ENCODE data around the gene AHI1. TPM values are rescaled to one million over a fixed set of nuclear protein-coding genes. Genes with fewer than 3 reads are reported as not detected.
A peak's percentile ranks its signal among the peaks of the same experiment; 100 is the strongest.

Gene AHI1
- polyA plus RNA-seq, 1 experiment, result 29.0 TPM

DNA sequence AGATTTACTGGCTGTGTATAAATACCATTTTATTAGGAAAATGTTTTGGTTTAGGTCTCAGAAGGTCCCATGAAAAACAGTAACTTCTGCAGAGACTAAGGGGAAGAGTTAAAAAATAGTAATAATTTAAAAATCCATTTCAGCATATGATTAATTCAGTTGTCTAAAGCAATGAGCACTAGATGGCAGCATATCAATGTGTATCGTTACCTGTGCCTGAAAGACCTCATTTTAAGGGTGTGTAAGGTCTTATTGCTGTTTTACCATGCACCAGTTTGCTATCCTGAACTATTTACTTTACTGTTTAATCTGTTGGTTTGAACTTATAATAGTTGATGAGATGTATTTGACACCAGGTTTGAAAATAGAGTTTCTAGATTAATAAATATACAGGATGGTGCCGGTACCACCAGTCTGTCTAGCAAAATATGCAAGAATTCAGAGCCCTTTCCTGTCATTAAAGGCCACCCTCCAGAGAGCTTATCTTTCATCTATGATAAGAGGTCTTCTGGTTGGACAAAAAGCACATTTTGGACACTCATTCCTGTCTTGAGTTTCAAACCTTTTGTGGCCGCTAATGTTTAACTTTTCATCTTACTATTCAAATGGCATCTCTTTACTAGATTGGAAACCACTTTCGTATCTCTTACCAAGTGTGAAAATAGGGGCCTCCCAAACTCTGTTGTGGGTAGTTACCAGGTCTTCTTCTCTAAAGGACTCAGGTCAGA lies 8.9 kb upstream of the AHI1 start:
- POLR2A ChIA-PET, result no interaction called here
- TF ChIP-seq, protein P1, sequence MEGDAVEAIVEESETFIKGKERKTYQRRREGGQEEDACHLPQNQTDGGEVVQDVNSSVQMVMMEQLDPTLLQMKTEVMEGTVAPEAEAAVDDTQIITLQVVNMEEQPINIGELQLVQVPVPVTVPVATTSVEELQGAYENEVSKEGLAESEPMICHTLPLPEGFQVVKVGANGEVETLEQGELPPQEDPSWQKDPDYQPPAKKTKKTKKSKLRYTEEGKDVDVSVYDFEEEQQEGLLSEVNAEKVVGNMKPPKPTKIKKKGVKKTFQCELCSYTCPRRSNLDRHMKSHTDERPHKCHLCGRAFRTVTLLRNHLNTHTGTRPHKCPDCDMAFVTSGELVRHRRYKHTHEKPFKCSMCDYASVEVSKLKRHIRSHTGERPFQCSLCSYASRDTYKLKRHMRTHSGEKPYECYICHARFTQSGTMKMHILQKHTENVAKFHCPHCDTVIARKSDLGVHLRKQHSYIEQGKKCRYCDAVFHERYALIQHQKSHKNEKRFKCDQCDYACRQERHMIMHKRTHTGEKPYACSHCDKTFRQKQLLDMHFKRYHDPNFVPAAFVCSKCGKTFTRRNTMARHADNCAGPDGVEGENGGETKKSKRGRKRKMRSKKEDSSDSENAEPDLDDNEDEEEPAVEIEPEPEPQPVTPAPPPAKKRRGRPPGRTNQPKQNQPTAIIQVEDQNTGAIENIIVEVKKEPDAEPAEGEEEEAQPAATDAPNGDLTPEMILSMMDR (IDR thresholded peaks at IDR 0.05; ENCODE audit: low read depth, low read length), result peak; percentile 58

DNA sequence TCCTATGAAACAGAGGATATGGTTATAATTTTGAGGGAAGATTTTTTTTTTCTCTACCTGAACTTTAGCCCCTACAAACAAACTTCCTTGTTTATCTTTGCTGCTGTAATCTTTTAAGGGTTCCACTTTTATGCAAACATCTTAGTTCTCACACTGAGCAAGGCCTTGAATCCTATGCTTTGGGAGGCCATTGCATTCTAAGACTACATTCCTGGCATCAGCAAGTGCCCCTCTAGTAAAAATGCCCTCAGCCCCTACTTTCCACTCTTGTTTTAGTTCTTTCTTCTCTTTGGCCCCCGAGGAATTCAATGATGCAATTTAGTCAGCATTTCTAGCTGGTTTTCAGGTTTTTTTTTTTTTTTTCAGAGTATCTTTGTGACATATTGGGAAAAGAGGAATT lies 8.1 kb upstream of the AHI1 start:
- Histone ChIP-seq H3K4me3 (ENCODE audit: low read depth, low read length) (no peak overlapping the region), H3K27me3 (ENCODE audit: control insufficient read depth, insufficient read depth, low read length) (no peaks in the 10 kb centered on the region), H3K27ac (ENCODE audit: low read depth, low read length) (no peak overlapping the region), H3K9me3 (ENCODE audit: control insufficient read depth, insufficient read depth, low read length) (no peaks in the 10 kb centered on the region)
- no peak for DNase-seq (ENCODE audit: low read depth, low spot score)
- TF ChIP-seq, protein P1 (IDR thresholded peaks at IDR 0.05; ENCODE audit: low read depth, low read length), result no peak
- ChIA-PET POLR2A (no interaction called here), CTCF (interaction anchor here (0.6 to 3.4 kb wide), 11 partner anchors 11 to 786 kb away, joined by 3 to 37 read pairs (median 5); partner anchors contain the start of gene MTFR2)

More for the DNA sequence above, 8.9 kb upstream of the AHI1 start:
- CTCF ChIA-PET, result interaction anchor here (0.6 to 3.4 kb wide), 11 partner anchors 10 to 812 kb away, joined by 3 to 37 read pairs (median 5); partner anchors contain the start of gene MTFR2
- Histone ChIP-seq H3K9me3 (ENCODE audit: control insufficient read depth, insufficient read depth, low read length) (no peaks in the 10 kb centered on the region), H3K27me3 (ENCODE audit: control insufficient read depth, insufficient read depth, low read length) (no peaks in the 10 kb centered on the region), H3K4me3 (ENCODE audit: low read depth, low read length) (no peak overlapping the region), H3K27ac (ENCODE audit: low read depth, low read length) (no peak overlapping the region)
- DNase-seq (ENCODE audit: low read depth, low spot score), result no peak

DNA sequence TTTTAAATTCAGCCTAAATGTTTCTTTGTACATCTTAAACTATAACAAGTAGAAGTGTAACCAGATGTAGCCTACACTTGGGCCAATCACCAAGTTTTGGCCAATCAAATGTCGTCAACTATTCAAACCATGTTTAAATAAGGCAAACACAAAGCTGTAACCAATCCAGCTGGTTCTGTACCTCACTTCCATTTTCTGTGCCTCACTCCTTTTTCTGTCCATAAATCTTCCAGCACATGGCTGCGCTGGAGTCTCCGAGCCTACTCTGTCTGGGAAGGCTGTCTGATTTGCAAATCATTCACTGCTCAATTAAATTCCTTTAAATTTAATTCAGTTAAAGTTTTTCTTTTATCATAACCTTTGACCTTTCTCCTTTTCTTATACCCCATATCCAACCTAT lies 7.7 kb upstream of the AHI1 start:
- ChIA-PET POLR2A (no interaction called here), CTCF (interaction anchor here (0.6 to 3.4 kb wide), 6 partner anchors 10 to 721 kb away, joined by 4 to 37 read pairs (median 7); no protein-coding TSS in a partner anchor)
- Histone ChIP-seq H3K27me3 (ENCODE audit: control insufficient read depth, insufficient read depth, low read length) (no peaks in the 10 kb centered on the region), H3K4me3 (ENCODE audit: low read depth, low read length) (no peak overlapping the region), H3K9me3 (ENCODE audit: control insufficient read depth, insufficient read depth, low read length) (no peaks in the 10 kb centered on the region), H3K27ac (ENCODE audit: low read depth, low read length) (no peak overlapping the region)
- TF ChIP-seq, protein P1 (IDR thresholded peaks at IDR 0.05; ENCODE audit: low read depth, low read length), result no peak
- no peak for DNase-seq (ENCODE audit: low read depth, low spot score)

DNA sequence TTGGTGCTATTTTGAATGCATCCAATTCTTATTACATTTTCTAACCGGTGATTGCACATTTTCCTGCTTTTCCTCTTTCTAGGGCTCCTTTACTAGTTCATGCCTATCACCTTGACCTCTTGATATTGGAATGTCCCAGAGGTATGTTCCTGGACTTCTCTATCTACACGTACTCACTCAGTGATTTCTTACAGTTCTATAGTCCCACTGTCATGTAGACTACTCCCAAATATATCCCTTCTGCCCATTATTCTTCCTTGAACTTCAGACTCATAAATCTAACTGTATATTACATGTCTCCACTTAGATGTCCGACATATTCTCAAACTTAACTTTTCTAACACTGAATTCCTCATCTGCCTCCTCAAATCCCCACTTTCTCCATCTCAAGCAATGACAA lies 7.2 kb upstream of the AHI1 start:
- CTCF ChIA-PET, result interaction anchor here (3.4 kb wide), 1 partner anchor 722 kb away, joined by 37 read pairs; no protein-coding TSS in a partner anchor
- DNase-seq (ENCODE audit: low read depth, low spot score), result no peak
- H3K4me3 ChIP-seq (ENCODE audit: low read depth, low read length), result no peak overlapping the region
- TF ChIP-seq, protein P1 (IDR thresholded peaks at IDR 0.05; ENCODE audit: low read depth, low read length), result no peak
- H3K27ac ChIP-seq (ENCODE audit: low read depth, low read length), result no peak overlapping the region
- no peaks in the 10 kb centered on the region for H3K9me3 ChIP-seq (ENCODE audit: control insufficient read depth, insufficient read depth, low read length)
- H3K27me3 ChIP-seq (ENCODE audit: control insufficient read depth, insufficient read depth, low read length), result no peaks in the 10 kb centered on the region
- POLR2A ChIA-PET, result no interaction called here
